PC-9 (cell line): ENCODE data around the gene SUV39H2.

Source experiments
- EZH2 ChIP-seq: fragments of 200-600 bp; sonication (generic); IDR thresholded peaks from 2 replicates; pipeline ENCODE4 v1.8.0; 2017; ENCODE audit warnings: antibody characterized with exemption, low read depth
- TF ChIP-seq, protein P1 (sequence below): fragments of 200-600 bp; sonication (generic); conservative IDR thresholded peaks from 2 replicates; pipeline ENCODE4 v1.6.1; 2017; ENCODE audit warnings: mixed run types, antibody characterized with exemption, mild to moderate bottlenecking, moderate library complexity

GRCh38 chr10:14840178-14840577 lies 38.5 kb upstream of the SUV39H2 start:
- TF ChIP-seq, protein P1, sequence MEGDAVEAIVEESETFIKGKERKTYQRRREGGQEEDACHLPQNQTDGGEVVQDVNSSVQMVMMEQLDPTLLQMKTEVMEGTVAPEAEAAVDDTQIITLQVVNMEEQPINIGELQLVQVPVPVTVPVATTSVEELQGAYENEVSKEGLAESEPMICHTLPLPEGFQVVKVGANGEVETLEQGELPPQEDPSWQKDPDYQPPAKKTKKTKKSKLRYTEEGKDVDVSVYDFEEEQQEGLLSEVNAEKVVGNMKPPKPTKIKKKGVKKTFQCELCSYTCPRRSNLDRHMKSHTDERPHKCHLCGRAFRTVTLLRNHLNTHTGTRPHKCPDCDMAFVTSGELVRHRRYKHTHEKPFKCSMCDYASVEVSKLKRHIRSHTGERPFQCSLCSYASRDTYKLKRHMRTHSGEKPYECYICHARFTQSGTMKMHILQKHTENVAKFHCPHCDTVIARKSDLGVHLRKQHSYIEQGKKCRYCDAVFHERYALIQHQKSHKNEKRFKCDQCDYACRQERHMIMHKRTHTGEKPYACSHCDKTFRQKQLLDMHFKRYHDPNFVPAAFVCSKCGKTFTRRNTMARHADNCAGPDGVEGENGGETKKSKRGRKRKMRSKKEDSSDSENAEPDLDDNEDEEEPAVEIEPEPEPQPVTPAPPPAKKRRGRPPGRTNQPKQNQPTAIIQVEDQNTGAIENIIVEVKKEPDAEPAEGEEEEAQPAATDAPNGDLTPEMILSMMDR, result no peak
- TF ChIP-seq EZH2, result no peak
